ENCODE measurements around the gene SYK. TPM values are rescaled to one million over a fixed set of nuclear protein-coding genes. Genes with fewer than 3 reads are reported as not detected.

The SYK gene
- total RNA-seq, 2 donors from 2014 or later = 4.5 to 43.6 TPM

DNA sequence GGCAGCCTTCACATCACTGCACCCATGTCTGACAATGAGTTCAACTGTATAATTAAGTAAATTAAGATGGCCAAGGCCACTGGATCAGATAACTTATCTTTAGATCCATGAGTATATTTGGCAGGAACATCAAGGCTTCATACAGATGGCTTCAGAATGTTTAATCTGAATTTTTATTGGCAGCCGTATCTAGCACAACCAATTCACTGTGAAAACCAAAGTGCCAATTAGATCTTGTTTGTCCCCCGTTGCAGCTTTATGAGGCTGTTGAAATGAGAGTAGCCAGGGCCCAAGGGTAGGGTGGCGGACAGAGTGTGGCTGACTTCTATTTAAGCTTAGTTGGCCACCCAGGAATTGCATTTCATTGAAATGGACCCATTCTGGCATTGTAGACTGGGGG, 137.7 kb downstream of the SYK start:
- 40% methylated on average over 3 of the region's 3 CpGs for WGBS
- no peaks in the 10 kb centered on the region for H3K4me1 ChIP-seq (replicated peaks)
- no peaks in the 10 kb centered on the region for H3K9me3 ChIP-seq
- TF ChIP-seq, protein P1, sequence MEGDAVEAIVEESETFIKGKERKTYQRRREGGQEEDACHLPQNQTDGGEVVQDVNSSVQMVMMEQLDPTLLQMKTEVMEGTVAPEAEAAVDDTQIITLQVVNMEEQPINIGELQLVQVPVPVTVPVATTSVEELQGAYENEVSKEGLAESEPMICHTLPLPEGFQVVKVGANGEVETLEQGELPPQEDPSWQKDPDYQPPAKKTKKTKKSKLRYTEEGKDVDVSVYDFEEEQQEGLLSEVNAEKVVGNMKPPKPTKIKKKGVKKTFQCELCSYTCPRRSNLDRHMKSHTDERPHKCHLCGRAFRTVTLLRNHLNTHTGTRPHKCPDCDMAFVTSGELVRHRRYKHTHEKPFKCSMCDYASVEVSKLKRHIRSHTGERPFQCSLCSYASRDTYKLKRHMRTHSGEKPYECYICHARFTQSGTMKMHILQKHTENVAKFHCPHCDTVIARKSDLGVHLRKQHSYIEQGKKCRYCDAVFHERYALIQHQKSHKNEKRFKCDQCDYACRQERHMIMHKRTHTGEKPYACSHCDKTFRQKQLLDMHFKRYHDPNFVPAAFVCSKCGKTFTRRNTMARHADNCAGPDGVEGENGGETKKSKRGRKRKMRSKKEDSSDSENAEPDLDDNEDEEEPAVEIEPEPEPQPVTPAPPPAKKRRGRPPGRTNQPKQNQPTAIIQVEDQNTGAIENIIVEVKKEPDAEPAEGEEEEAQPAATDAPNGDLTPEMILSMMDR (IDR thresholded peaks at IDR 0.05) = no peak
- TF ChIP-seq POLR2A (IDR thresholded peaks at IDR 0.05) = no peak
- TF ChIP-seq POLR2AphosphoS5 (IDR thresholded peaks at IDR 0.05) = peak; percentile 7
- no peak for DNase-seq (ENCODE audit: low spot score)
- intact Hi-C loops (cut with DNase I) = no loop called here
- H3K4me3 ChIP-seq = no peak overlapping the region
- H3K36me3 ChIP-seq = no peaks in the 10 kb centered on the region
- H3K27me3 ChIP-seq (replicated peaks; ENCODE audit: insufficient read depth) = no peaks in the 10 kb centered on the region
- H3K27ac ChIP-seq = no peak overlapping the region

DNA sequence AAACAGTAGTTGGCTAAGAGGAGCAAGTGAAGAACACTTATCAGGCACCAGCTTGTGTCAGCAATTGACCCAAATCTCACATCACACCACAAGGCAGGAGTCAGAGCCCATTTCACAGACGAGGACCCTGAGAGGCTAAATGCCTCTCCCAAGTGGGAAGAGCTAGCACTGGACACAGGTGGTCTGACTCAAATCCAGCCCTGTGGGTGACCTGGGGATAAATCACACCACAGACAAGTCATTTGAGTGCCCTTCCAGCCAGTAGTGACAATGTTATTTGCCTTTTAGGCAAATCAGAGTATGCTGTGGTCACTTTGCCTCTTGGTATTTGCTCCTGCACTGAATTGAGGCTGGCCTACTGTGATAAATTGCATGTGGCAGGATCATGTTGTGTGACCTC, 138.7 kb downstream of the SYK start:
- Histone ChIP-seq H3K9me3 (no peaks in the 10 kb centered on the region), H3K27ac (no peak overlapping the region), H3K36me3 (no peaks in the 10 kb centered on the region), H3K27me3 (replicated peaks; ENCODE audit: insufficient read depth) (no peaks in the 10 kb centered on the region), H3K4me3 (no peak overlapping the region), H3K4me1 (replicated peaks) (no peaks in the 10 kb centered on the region)
- TF ChIP-seq, protein P1 (IDR thresholded peaks at IDR 0.05) = no peak
- TF ChIP-seq POLR2AphosphoS5 (IDR thresholded peaks at IDR 0.05) (no peak), POLR2A (IDR thresholded peaks at IDR 0.05) (no peak)
- intact Hi-C loops (cut with DNase I) = no loop called here
- no peak for DNase-seq (ENCODE audit: low spot score)
- WGBS = 86% methylated on average over 1 of the region's 1 CpG

DNA sequence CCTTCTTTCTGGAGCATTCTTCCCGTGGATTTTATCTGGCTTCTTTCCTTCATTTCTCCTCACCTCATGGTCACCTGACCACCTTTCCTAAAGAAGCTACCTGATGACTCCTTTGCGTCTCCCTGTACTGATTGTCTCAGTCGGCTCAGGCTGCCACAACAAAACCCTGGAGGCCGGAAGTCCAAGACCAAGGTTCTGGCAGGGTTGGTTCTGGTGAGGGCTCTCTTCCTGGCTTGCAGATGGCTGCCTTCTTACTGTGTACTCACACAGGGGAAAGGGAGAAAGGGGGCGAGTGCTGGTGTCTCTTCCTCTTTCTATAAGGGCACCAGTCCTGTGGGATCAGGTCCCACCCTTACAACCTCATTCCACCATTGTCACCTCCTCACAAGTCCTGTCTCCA, 140.0 kb downstream of the SYK start:
- intact Hi-C loops (cut with DNase I) = no loop called here
- Histone ChIP-seq H3K4me1 (replicated peaks) (no peaks in the 10 kb centered on the region), H3K9me3 (no peaks in the 10 kb centered on the region), H3K27me3 (replicated peaks; ENCODE audit: insufficient read depth) (no peaks in the 10 kb centered on the region), H3K27ac (no peak overlapping the region), H3K36me3 (no peaks in the 10 kb centered on the region), H3K4me3 (no peak overlapping the region)
- TF ChIP-seq POLR2AphosphoS5 (IDR thresholded peaks at IDR 0.05) = no peak
- TF ChIP-seq, protein P1 (IDR thresholded peaks at IDR 0.05) = no peak
- no peak for TF ChIP-seq POLR2A (IDR thresholded peaks at IDR 0.05)
- DNase-seq (ENCODE audit: low spot score) = no peak
- WGBS = 91% methylated on average over 5 of the region's 5 CpGs

DNA sequence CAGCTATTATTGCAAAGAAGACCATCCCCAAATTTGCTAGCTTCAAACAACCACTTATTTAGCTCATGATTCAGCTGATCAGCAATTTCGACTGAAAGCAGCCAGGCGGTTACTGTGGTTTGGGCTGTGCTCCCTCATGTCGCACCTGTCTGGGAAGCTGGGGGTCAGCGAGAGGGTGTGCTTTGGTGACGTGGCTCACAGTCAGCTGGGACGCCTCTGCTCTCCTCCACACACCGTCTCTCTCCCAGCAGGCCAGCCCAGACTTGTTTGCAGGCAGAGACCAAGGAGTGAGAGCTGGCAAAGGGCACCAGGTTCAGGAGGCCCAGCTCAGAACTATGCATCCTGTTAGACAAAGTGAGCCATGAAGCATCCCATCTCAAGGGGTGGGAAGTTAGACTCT, 140.9 kb downstream of the SYK start:
- intact Hi-C loops (cut with DNase I) = no loop called here
- TF ChIP-seq POLR2A (IDR thresholded peaks at IDR 0.05) (no peak), POLR2AphosphoS5 (IDR thresholded peaks at IDR 0.05) (peak; percentile 52)
- H3K4me3 ChIP-seq = no peak overlapping the region
- no peaks in the 10 kb centered on the region for H3K9me3 ChIP-seq
- WGBS = 45% methylated on average over 7 of the region's 7 CpGs
- peak; percentile 77 for DNase-seq (ENCODE audit: low spot score)
- H3K27ac ChIP-seq = no peak overlapping the region
- H3K36me3 ChIP-seq = no peaks in the 10 kb centered on the region
- H3K4me1 ChIP-seq (replicated peaks) = no peaks in the 10 kb centered on the region
- no peaks in the 10 kb centered on the region for H3K27me3 ChIP-seq (replicated peaks; ENCODE audit: insufficient read depth)

DNA sequence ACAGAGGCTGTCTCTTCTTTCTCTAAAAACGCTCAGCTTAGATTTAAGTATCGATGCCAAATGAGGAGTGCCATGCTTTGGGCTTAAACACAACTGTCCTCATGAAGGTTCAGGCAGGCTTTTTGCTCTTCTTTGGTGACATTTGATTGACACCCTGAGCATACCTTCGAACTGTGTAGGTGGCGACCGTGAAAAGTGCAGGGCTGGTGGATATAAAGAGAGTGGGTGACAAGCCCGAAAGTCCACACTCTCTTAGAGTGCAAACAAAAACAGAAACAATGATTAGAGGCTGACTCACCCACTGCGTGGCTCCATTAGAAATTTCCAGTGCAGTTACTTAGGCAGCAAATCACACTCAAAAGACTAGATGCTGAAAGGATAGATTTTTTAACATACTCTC, 141.7 kb downstream of the SYK start:
- Histone ChIP-seq H3K4me3 (no peak overlapping the region), H3K27ac (no peak overlapping the region), H3K27me3 (replicated peaks; ENCODE audit: insufficient read depth) (no peaks in the 10 kb centered on the region), H3K9me3 (no peaks in the 10 kb centered on the region), H3K36me3 (no peaks in the 10 kb centered on the region), H3K4me1 (replicated peaks) (no peaks in the 10 kb centered on the region)
- TF ChIP-seq, protein P1 (IDR thresholded peaks at IDR 0.05) = no peak
- TF ChIP-seq POLR2A (IDR thresholded peaks at IDR 0.05) = no peak
- no peak for TF ChIP-seq POLR2AphosphoS5 (IDR thresholded peaks at IDR 0.05)
- DNase-seq (ENCODE audit: low spot score) = no peak
- 76% methylated on average over 7 of the region's 7 CpGs for WGBS
- intact Hi-C loops (cut with DNase I) = no loop called here
